Iris pigment epithelial cell (primary cell): Measurements from ENCODE around the gene CHRNA10.

Source experiments
- DNase-seq: peaks from one replicate; pipeline ENCODE4 v3.0.0-alpha.2; 2011; ENCODE audit warnings: low read depth

CHRNA10 gene, protein sequence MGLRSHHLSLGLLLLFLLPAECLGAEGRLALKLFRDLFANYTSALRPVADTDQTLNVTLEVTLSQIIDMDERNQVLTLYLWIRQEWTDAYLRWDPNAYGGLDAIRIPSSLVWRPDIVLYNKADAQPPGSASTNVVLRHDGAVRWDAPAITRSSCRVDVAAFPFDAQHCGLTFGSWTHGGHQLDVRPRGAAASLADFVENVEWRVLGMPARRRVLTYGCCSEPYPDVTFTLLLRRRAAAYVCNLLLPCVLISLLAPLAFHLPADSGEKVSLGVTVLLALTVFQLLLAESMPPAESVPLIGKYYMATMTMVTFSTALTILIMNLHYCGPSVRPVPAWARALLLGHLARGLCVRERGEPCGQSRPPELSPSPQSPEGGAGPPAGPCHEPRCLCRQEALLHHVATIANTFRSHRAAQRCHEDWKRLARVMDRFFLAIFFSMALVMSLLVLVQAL

DNA sequence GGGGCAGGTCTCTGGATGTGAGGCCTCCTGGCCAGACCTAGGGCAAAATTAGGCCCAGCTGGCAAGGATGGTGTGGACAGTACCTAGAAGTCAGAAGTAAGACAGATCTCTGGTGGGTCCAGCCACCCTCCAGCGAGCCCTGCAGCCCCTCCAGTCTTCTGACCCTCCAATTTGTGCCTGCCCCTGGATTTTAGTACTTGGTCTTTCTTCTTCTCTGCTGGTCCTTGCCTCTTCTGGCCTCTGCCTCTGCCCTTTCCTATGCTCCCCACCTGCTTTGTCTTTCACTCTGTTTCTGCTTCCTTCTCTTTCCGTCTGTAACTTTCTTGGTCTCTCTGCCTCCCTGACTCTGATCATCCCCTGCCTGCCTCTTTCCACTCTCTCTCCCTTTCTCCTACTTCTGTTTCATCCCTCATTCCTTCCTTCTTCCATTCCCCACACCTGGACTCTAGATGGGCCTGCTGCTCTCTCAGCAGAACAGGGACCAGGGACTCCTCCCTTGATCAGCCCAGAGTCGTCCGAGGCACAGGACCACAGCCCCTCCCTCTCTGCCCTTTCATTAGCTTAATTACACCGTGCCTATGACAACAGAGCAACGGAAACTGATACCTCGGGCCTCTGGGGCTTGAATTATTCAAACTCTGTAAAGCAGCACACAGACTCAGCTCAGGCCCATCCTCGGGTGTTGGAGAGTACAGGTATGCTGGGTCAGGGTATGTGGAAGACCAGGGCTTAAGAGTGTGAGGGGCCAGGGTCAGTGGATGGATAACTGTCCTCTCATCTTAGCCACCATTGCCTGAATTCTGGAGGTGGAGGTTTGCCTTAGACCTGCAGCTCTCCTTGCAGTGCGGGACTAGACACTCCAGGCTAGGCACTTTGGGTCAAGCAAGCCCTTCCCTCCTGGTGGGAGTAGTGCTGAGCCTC lies at the start of gene CHRNA10:
Gene CHRNA10 (minus strand): TSS at position 51 of the 921 bp plus-strand sequence. CDS start 72 bp downstream, outside the sequence.
- DNase-seq: no peak

DNA sequence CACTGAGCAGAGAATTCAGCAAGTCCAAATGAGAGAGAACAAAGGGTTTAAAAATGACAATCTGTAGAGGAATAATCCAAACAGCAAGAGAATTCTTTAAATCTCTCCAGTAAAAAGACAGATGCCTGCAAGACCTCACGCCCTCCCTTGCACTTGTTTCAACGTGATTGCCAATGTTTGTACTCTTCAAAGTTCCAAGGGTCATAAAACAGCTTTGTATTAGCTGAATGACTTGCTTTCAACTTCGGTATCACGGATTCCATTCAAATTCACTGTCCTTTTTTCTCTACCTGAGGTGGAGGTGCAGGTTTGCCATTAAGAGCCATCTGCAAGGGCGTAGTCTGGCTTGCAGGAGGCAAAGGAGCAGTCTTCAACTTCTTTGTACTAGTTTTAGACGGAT lies 41.1 kb upstream of the CHRNA10 start:
- DNase-seq: no peak

DNA sequence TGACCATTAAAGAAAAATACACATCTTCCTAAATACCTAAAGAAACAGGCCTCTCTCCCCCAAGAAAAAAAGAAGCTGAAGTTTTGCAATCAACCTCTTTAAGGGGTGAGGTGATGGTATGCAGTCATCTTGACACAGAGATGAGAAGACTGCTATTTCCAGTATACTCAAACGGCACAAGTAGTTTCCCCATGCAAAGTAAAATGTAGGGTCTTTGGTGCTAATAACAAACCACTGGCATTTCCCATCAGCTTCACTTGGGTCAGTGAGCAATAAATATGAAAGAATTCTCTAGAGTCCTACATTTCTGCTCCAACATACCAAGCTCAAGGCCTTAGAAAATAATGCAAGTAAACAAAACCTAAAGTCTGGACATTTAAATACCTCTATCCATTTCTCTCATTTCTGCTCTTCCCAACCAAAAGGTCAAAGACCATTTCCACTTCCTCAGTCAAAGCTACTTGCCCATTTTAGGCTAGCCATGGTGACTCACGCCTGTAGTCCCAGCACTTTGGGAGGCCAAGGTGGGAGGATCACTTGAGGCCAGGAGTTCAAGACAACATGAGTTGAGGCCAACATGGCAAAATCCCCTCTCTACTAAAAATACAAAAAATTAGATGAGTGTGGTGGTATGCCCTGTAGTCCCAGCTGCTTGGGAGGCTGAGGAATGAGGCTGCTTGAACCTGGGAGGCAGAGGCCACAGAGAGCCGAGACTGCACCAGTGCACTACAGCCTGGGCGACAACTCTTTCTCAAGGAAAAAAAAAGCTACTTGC lies 39.5 kb upstream of the CHRNA10 start:
- DNase-seq: peak; percentile 81

DNA sequence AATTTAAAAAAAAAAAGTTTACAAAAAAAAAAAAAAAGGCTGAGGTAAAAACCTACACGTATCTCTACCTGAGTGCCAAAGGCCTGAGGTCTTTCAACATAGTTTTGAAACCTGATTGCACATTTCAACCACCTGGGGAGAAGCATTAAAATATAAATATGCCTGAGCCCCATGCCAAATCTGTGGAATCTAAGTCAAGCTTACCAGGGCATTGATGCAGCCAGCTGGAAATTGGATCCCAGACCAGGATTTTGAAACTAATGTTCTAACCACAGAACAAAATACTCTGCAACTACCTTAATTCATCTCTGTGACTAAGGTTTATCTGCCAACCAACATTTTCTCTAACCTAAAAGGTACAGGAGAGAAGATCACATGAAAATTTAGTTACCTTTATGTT lies 38.8 kb upstream of the CHRNA10 start:
- peak; percentile 65 for DNase-seq

DNA sequence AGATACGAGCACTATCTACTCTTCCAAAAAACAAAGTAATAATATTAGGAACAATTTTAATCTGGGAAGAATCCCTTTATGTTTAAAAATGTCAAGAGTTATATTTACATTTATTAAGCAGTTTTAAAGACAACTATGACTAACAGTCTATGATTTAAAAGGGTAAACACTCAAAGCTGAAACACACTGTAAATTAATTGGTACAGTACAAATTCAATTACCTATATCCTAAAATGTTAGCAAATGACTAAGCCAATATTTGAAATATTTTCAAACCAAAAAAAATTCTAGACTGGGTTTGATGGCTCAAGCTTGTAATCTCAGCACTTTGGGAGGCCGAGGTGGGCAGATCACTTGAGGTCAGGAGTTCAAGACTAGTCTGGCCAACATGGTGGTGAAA lies 36.0 kb upstream of the CHRNA10 start:
- DNase-seq: no peak

DNA sequence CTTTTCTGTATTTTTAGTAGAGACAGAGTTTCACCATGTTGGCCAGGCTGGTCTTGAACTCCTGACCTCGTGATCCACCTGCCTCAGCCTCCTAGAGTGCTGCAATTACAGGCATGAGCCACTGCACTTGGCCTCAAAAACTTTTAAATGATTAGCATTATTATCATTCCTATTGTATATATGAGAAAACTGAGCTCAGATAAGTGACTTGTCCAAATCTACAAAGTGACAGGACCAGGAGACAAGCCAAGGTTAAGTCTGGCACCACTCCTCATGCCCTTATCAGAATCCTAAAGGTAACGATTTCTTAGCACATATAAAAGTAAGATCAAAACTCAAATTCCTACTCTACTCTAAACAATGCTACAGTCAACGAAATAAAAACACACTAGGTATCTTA lies 32.2 kb upstream of the CHRNA10 start:
- DNase-seq: no peak

DNA sequence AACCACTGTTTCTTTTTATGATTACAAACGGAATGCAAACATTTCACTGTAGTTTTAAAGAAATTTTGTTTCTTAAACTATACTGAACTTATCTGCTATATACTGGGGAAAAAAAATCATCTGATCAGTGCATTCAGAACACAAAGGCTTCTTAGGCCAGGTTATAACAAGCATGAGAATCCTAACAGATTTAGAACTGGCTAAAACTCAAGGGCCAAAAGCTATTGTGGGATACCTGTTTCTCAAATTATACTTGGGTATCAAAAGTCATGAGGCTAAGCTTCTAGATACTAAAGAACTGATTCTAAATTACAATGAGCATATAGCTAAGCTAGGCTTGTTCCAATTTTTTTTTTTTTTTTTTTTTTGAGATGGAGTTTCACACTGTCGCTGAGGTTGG lies 29.7 kb upstream of the CHRNA10 start:
- no peak for DNase-seq

DNA sequence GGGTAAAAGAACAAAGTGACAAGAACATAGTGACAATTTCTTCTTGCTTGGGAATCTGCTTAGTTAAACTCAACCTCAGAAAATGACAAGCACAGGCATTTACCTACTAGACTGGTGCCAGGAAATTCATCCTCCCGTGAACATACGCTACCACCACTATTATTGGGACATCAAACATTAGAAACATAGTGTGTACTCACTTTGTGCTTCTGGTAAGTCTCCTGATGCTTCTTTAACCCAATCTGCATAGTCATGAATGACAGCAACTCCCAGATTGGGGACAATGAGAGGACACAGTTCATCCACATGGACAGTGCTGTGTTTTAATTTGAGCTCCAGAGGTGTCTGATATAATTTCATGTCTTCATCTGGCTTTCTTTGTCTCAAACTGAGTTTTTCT lies 29.2 kb upstream of the CHRNA10 start:
- no peak for DNase-seq

DNA sequence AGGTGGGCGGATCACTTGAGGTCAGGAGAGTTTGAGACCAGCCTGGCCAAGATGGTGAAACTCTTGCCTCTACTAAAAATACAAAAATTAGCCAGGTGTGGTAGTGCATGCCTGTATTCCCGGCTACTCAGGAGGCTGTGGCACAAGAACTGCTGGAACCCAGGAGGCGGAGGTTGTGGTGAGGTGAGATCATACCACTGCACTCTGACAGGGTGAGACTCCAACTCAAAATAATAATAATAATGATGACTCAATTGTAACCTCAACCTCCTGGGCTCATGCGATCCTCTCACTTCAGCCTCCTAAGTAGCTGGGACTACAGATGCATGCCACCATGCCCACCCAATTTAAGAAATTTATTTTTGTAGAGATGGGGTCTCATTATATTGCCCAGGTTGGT lies 15.6 kb upstream of the CHRNA10 start:
- peak; percentile 28 for DNase-seq

DNA sequence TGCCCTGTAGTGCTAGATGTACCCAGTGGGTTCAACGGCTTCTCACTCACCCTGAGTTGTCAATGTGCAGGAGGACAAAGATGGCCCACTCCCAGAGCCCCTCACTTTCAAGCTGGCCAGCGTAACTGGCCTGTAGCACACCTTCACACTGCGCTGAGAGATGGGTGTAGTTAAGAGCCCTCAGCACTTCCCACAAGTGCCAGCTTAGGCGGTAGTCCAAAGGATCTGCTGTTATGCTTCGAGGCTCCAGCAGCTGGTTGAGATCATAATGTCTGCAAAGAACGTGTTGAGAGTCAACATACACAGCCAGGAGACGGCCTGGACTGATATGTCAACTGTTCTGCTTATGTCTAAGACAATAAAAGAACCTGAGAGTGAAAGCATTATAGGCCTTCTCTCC lies 14.7 kb upstream of the CHRNA10 start:
- DNase-seq: no peak

DNA sequence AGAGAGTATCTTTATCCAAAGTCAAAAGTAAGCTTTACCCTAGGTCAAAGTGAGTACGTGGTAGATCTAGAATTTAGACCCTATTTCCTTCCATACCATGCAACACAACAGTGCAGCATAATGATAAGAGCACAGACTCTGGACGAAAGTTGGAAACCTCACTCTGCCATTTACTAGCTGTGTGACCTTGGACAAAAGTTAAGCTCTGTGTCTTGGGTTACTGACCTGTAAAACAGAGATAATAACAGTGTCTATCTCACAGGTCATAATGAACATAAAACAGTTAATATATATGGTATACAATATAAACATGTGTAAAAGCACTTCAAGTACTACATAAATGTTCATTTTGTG lies 13.6 kb upstream of the CHRNA10 start:
- no peak for DNase-seq

DNA sequence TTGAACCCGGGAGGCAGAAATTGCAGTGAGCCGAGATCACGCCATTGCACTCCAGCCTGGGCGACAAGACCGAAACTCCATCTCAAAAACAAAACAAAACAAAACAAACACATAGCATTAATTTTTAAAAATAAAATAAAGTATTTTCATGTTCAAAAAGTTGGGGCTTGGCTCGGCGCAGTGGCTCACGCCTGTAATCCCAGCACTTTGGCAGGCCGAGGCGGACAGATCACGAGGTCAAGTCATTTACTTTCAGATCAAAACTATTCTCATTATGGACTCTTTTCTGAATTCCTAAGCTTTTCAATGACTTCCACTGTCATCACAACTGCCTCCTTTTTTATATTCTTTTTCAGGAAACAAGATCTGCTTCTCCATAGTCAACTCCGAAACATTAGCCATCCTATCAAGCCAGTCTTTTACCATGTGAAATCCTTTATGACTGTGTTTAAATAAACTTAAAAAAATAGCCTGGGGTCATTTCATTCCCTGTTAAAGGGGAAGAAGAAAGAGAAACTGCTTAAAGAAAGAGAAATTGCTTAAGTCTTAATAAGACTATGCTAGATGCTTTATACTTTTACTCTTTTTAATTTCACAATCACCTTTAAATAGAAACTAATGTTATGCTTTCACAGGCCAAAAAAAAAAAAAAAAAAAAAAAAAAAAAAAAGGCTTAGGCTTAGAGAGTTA lies 13.1 kb upstream of the CHRNA10 start:
- DNase-seq: no peak

DNA sequence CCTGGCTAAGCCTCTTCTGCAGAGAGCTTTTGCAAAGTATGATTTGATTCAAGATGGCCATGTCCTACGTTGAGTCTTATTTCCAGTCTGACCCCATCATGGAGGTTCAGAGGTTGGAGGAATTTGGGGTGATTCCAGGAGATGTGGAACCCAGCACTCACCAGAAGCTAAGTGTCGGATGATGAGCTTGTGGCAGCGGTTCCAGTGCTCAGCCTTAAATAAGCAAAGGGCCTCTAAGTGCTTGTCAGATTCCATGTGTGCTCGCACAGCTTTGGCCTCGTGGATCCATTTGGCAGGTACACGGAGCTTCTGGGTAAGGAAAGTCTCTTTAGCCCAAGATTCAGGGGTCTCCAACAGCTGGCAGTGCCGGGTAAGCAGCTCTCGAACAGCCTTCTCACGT lies 11.9 kb upstream of the CHRNA10 start:
- no peak for DNase-seq

DNA sequence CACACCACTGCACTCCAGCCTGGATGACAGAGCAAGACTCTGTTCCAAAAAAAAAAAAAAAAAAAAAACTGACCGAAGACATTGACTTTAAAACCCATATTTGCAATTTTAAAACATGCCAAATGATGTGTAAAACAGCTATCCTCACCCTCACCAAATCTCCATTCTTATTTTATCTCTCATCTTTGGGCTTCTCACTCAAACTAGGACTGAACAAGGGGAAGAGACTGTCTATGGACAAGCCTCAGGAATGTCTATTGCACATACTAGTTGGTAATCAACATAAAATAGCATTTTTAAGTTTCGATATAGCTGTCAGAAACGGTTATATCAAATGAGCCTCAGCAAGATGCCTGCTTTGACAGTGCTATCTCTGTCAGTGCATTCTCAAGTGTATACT lies 7.9 kb upstream of the CHRNA10 start:
- DNase-seq: no peak

DNA sequence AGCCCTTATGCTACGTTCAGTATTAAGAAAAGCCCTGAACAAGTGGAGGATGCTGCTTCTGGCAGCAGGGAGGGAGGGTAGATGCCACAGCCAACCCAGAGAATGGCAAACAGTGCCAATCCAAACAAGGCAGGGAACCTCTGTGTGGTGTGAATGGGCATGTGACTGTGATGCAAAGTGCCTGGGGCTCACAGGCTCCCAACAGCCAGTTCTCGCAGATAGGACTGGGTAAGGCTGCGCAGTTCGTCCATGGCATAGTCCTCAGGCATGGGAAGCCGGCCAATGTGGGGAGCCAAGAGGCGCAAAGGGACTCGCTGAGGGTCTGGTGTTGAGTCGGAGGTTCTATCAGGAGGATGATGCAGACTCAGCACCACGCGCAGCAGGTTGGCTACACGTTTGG lies 4.8 kb upstream of the CHRNA10 start:
- no peak for DNase-seq

DNA sequence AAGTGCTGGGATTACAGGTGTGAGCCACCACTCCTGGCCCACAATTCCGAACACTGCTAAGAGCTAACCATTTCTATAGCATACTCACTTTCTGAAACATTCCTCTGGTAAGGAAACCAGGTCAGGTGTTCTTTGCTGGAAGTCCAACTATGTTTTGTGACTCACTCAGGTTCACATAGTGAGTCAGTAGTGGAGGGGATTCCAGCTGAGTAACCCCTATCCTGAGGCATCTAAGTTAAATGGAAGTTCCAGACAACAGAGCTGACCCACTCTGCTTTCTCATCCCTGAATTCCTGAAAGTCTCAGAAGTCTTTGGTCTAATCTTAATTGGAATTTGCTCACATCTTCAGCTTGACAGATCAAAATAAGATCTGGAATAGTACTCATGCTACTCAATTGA lies 3.0 kb upstream of the CHRNA10 start:
- peak; percentile 86 for DNase-seq

DNA sequence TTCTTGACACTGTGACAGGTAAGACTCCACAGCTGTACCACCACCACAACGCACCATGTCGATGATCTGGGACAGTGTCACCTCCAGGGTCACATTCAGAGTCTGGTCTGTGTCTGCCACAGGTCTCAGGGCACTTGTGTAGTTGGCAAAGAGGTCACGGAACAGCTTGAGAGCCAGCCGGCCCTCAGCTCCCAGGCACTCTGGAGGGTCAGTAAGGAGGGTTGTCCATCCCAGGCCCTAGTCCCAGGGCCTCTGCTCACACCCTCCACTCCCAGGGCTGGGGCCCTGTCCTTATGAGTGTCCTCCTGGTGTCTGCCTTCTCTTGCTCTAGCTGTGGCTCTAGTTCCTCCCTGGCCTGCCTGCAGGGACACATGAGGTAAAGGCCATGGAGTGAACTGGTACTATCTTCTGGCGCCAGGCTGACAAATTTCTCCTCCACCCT lies 1.4 kb downstream of the CHRNA10 start:
- no peak for DNase-seq

DNA sequence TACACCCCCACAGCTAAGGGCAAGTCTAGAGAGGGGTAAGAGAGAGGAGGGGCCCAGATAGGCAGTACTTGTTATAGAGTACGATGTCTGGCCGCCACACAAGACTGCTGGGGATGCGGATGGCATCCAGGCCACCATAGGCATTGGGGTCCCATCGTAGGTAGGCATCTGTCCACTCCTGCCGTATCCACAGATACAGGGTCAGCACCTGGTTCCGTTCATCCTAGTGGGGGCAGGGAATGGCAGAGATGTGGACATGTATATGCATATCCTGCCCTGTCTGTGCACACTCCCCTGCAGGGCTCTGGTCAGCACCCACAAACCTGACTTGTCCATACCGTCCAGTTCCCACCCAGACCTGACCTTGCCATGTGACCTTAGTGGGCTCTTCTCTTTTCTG lies 2.1 kb downstream of the CHRNA10 start:
- DNase-seq: no peak

DNA sequence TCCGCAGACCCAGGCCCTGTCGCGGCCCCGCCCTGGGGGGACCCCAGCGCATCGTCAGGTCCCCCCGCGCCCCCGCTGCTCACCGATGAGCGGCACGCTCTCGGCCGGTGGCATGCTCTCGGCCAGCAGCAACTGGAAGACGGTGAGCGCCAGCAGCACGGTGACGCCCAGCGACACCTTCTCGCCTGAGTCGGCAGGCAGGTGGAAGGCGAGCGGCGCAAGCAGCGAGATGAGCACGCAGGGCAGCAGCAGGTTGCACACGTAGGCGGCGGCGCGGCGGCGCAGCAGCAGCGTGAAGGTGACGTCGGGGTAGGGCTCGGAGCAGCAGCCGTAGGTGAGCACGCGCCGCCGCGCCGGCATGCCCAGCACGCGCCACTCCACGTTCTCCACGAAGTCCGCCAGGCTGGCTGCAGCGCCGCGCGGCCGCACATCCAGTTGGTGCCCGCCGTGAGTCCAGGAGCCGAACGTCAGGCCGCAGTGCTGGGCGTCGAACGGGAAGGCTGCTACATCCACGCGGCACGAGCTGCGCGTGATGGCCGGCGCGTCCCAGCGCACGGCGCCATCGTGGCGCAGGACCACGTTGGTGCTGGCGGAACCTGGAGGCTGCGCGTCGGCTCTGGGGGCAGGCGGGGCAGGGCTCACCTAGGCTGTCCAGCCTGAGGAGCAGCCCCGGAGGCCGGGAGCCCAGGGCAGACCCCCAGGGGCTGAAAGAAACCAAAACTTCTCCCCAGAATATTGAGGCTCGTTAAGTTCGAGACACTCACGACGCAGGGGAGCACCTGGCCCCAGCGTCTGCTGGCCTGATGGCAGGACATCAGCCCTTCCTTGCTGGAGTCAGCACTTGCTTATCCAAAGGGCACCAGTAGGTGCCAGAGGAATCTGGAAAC lies 3.8 kb downstream of the CHRNA10 start:
- no peak for DNase-seq

DNA sequence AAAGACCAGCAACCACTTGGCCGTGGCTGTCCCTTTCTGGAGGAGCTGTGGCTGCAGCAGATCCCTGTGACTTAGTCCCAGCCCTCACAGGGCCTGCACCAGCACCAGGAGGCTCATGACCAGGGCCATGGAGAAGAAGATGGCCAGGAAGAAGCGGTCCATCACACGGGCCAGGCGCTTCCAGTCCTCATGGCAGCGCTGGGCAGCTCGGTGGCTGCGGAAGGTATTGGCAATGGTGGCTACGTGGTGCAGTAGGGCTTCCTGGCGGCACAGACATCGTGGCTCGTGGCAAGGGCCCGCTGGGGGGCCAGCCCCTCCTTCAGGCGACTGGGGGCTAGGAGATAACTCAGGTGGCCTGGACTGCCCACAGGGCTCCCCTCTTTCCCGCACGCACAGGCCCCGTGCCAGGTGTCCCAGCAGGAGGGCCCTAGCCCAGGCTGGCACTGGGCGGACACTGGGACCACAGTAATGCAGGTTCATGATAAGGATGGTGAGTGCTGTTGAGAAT lies 5.1 kb downstream of the CHRNA10 start:
- DNase-seq: no peak
